Loucy (cell line): ENCODE data around the gene TNNC1.

Experiments
- EZH2phosphoT487 ChIP-seq: fragments of 200-600 bp; IDR thresholded peaks from 2 replicates; pipeline ENCODE4 v1.6.1; 2018; ENCODE audit warnings: antibody characterized with exemption, mild to moderate bottlenecking, moderate library complexity, borderline replicate concordance
- TF ChIP-seq, protein P1 (sequence below): fragments of 200-600 bp; sonication (generic); conservative IDR thresholded peaks from 2 replicates; pipeline ENCODE4 v1.5.1; 2014; ENCODE audit warnings: mild to moderate bottlenecking, antibody characterized with exemption, low read length

GRCh38 chr3:52444860-52445793, 8.7 kb downstream of the TNNC1 start, which contains the start of gene SEMA3G:
- TF ChIP-seq EZH2phosphoT487, result no peak
- TF ChIP-seq, protein P1, sequence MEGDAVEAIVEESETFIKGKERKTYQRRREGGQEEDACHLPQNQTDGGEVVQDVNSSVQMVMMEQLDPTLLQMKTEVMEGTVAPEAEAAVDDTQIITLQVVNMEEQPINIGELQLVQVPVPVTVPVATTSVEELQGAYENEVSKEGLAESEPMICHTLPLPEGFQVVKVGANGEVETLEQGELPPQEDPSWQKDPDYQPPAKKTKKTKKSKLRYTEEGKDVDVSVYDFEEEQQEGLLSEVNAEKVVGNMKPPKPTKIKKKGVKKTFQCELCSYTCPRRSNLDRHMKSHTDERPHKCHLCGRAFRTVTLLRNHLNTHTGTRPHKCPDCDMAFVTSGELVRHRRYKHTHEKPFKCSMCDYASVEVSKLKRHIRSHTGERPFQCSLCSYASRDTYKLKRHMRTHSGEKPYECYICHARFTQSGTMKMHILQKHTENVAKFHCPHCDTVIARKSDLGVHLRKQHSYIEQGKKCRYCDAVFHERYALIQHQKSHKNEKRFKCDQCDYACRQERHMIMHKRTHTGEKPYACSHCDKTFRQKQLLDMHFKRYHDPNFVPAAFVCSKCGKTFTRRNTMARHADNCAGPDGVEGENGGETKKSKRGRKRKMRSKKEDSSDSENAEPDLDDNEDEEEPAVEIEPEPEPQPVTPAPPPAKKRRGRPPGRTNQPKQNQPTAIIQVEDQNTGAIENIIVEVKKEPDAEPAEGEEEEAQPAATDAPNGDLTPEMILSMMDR, result peak; percentile 58
